ENCODE results near the gene WNT4. TPM values are rescaled to one million over a fixed set of nuclear protein-coding genes. Genes with fewer than 3 reads are reported as not detected.
A peak's percentile ranks its signal among the peaks of the same experiment; 100 is the strongest.

WNT4 gene
- total RNA-seq, 2 experiments from 2014 or later = not detected

GRCh38 chr1:22111620-22112019, 31.3 kb downstream of the WNT4 start:
- H3K9me3 Mint-ChIP-seq = no peaks in the 10 kb centered on the region
- H3K4me1 Mint-ChIP-seq (ENCODE audit: low read depth) = peaks cover 49% of the 10 kb centered on the region
- peaks cover 65% of the 10 kb centered on the region for H3K36me3 Mint-ChIP-seq (ENCODE audit: low read depth)

GRCh38 chr1:22111115-22111514, 31.8 kb downstream of the WNT4 start:
- ATAC-seq (ENCODE audit: poor library complexity) (no peak), DNase-seq (no peak)
- no peak for TF ChIP-seq CTCF (IDR thresholded peaks at IDR 0.05)
- Histone ChIP-seq H3K4me3 (ENCODE audit: low read length) (no peak overlapping the region), H3K27me3 (ENCODE audit: control insufficient read depth in 1 of 2, insufficient read depth in 2 of 2, low read length in 2 of 2) (no peaks in the 10 kb centered on the region), H3K27ac (ENCODE audit: low read depth in 1 of 2, low read length in 2 of 2) (peak overlapping the region in 1 of 2 donors; percentile 7), H3K4me1 (ENCODE audit: insufficient read depth, low read length) (peaks cover 6% of the 10 kb centered on the region), H3K9me3 (ENCODE audit: control insufficient read depth in 1 of 2, insufficient read depth in 1 of 2, low read length in 2 of 2) (no peaks in the 10 kb centered on the region), H3K36me3 (ENCODE audit: insufficient read depth, low read length) (peaks cover 71% of the 10 kb centered on the region)
- POLR2A ChIA-PET = interaction anchor here (0.9 to 2.2 kb wide), 3 partner anchors 12 to 86 kb away, joined by 3 to 7 read pairs (median 6); no protein-coding TSS in a partner anchor
- H3K27ac Mint-ChIP-seq = peak overlapping the region; percentile 76
- intact Hi-C loops (cut with DNase I, micrococcal nuclease) = no loop called here
- H3K36me3 Mint-ChIP-seq (ENCODE audit: low read depth) = peaks cover 66% of the 10 kb centered on the region
- H3K4me1 Mint-ChIP-seq (ENCODE audit: low read depth) = peaks cover 48% of the 10 kb centered on the region
- H3K9me3 Mint-ChIP-seq = no peaks in the 10 kb centered on the region
- no peak overlapping the region for H3K4me3 Mint-ChIP-seq
- CTCF ChIA-PET = interaction anchor here (1.1 kb wide), 1 partner anchor 21 kb away, joined by 4 read pairs; no protein-coding TSS in a partner anchor
- H3K27me3 Mint-ChIP-seq = no peaks in the 10 kb centered on the region

More at GRCh38 chr1:22111620-22112019, 31.3 kb downstream of the WNT4 start:
- H3K27me3 ChIP-seq (ENCODE audit: control insufficient read depth in 1 of 2, insufficient read depth in 2 of 2, low read length in 2 of 2) = no peaks in the 10 kb centered on the region
- H3K4me1 ChIP-seq (ENCODE audit: insufficient read depth, low read length) = peaks cover 1% of the 10 kb centered on the region
- ChIA-PET POLR2A (interaction anchor here (0.9 to 2.2 kb wide), 3 partner anchors 12 to 87 kb away, joined by 3 to 7 read pairs (median 6); no protein-coding TSS in a partner anchor), CTCF (interaction anchor here (1.1 kb wide), 1 partner anchor 22 kb away, joined by 4 read pairs; no protein-coding TSS in a partner anchor)
- intact Hi-C loops (cut with DNase I, micrococcal nuclease) = no loop called here
- no peak overlapping the region for H3K4me3 ChIP-seq (ENCODE audit: low read length)
- peak overlapping the region in 1 of 2 donors; percentile 7 for H3K27ac ChIP-seq (ENCODE audit: low read depth in 1 of 2, low read length in 2 of 2)
- H3K27me3 Mint-ChIP-seq = no peaks in the 10 kb centered on the region
- H3K9me3 ChIP-seq (ENCODE audit: control insufficient read depth in 1 of 2, insufficient read depth in 1 of 2, low read length in 2 of 2) = no peaks in the 10 kb centered on the region
- H3K27ac Mint-ChIP-seq = peak overlapping the region; percentile 76
- peaks cover 69% of the 10 kb centered on the region for H3K36me3 ChIP-seq (ENCODE audit: insufficient read depth, low read length)
- TF ChIP-seq CTCF (IDR thresholded peaks at IDR 0.05) = no peak
- no peak overlapping the region for H3K4me3 Mint-ChIP-seq
- DNase-seq (no peak), ATAC-seq (ENCODE audit: poor library complexity) (no peak)

DNA sequence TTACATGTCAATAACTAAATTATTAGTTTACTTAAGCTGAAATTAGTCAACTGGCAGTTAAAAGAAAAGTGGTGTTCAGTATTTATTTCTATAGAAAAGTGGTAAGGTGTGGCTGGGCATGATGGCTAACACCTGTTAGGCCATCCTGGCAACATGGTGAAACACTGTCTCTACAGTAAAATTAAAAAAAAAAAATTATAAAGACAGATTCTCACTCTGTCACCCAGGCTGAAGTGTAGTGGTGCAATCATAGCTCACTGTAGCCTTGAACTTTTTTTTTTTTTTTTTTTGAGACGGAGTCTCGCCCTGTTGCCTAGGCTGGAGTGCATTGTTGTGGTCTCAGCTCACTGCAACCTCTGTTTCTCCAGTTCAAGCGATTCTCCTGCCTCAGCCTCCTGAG, 32.9 kb downstream of the WNT4 start:
- no peak for TF ChIP-seq CTCF (IDR thresholded peaks at IDR 0.05)
- CTCF ChIA-PET = interaction anchor here (0.9 kb wide), 1 partner anchor 85 kb away, joined by 3 read pairs; no protein-coding TSS in a partner anchor
- H3K27me3 Mint-ChIP-seq = no peaks in the 10 kb centered on the region

More for the DNA sequence above, 32.9 kb downstream of the WNT4 start:
- Mint-ChIP-seq H3K9me3 (no peaks in the 10 kb centered on the region), H3K4me3 (no peak overlapping the region), H3K27ac (no peak overlapping the region), H3K36me3 (ENCODE audit: low read depth) (peaks cover 64% of the 10 kb centered on the region), H3K4me1 (ENCODE audit: low read depth) (peaks cover 48% of the 10 kb centered on the region)
- intact Hi-C loops (cut with DNase I, micrococcal nuclease) = no loop called here
- Histone ChIP-seq H3K9me3 (ENCODE audit: control insufficient read depth in 1 of 2, insufficient read depth in 1 of 2, low read length in 2 of 2) (no peaks in the 10 kb centered on the region), H3K4me3 (ENCODE audit: low read length) (no peak overlapping the region), H3K27me3 (ENCODE audit: control insufficient read depth in 1 of 2, insufficient read depth in 2 of 2, low read length in 2 of 2) (no peaks in the 10 kb centered on the region), H3K4me1 (ENCODE audit: insufficient read depth, low read length) (peaks cover 17% of the 10 kb centered on the region), H3K27ac (ENCODE audit: low read depth in 1 of 2, low read length in 2 of 2) (no peak overlapping the region), H3K36me3 (ENCODE audit: insufficient read depth, low read length) (peaks cover 76% of the 10 kb centered on the region)
- no peak for ATAC-seq (ENCODE audit: poor library complexity)
- DNase-seq = no peak
- POLR2A ChIA-PET = interaction anchor here (2.2 kb wide), 1 partner anchor 13 kb away, joined by 6 read pairs; no protein-coding TSS in a partner anchor

Data from CD4-positive, alpha-beta T cell (primary cell).